ENCODE measurements around the gene S1PR1. TPM values are rescaled to one million over a fixed set of nuclear protein-coding genes. Genes with fewer than 3 reads are reported as not detected.

Gene S1PR1
- polyA plus RNA-seq, 3 donors = 0.36 to 0.64 (median 0.43) TPM

GRCh38 chr1:101290119-101290921 is 53.5 kb downstream of the S1PR1 start:
- Histone ChIP-seq H3K9ac (ENCODE audit: insufficient read depth, low read length, poor library complexity, severe bottlenecking) (no peak overlapping the region), H4K20me1 (ENCODE audit: insufficient read depth, low read length) (no peaks in the 10 kb centered on the region), H3K27ac (ENCODE audit: low read depth in 1 of 2, low read length in 2 of 2) (peak overlapping the region in 1 of 2 donors; percentile 73), H3K27me3 (ENCODE audit: control insufficient read depth in 2 of 2, insufficient read depth in 2 of 2, low read length in 2 of 2) (no peaks in the 10 kb centered on the region), H3K36me3 (replicated peaks in 1 of 2; ENCODE audit: control insufficient read depth in 1 of 2, insufficient read depth in 2 of 2, low read length in 2 of 2) (no peaks in the 10 kb centered on the region), H3K4me2 (replicated peaks; ENCODE audit: extremely low read depth, low read length, poor library complexity, severe bottlenecking) (peak overlapping the region; percentile 59), H2AFZ (ENCODE audit: insufficient read depth, low read depth, low read length, poor library complexity, severe bottlenecking) (peak overlapping the region; percentile 21), H3K4me1 (ENCODE audit: control insufficient read depth in 1 of 2, insufficient read depth in 2 of 2, low read length in 2 of 2) (peaks cover 28 to 36% of the 10 kb centered on the region in 2 donors), H3K79me2 (ENCODE audit: insufficient read depth, low read length) (no peaks in the 10 kb centered on the region), H3K4me3 (replicated peaks in 1 of 3; ENCODE audit: low read depth in 2 of 3, low read length in 3 of 3) (no peak overlapping the region), H3K9me3 (replicated peaks in 1 of 2; ENCODE audit: control insufficient read depth in 1 of 2, insufficient read depth in 1 of 2, low read length in 2 of 2) (no peaks in the 10 kb centered on the region)
- no peak for TF ChIP-seq CTCF (IDR thresholded peaks at IDR 0.05)
- Mint-ChIP-seq H3K4me3 (no peak overlapping the region), H3K36me3 (no peaks in the 10 kb centered on the region), H3K27me3 (ENCODE audit: low read depth in 3 of 3) (peaks cover 0 to 2% (median 0%) of the 10 kb centered on the region in 3 donors), H3K4me1 (peaks cover 34% of the 10 kb centered on the region), H3K27ac (peak overlapping the region in 3 of 7 donors; percentile 23 to 85 (median 54)), H3K9me3 (peaks cover 0 to 1% (median 0%) of the 10 kb centered on the region in 7 donors)
- WGBS (ENCODE audit: insufficient coverage) = 81% methylated on average over 2 of the region's 6 CpGs
- no peak for DNase-seq
- intact Hi-C loops (cut with micrococcal nuclease) = loop anchor here in 1 of 2 donors (5.0 to 10.0 kb wide), 2 partner anchors 256 to 368 kb away; no protein-coding TSS in a partner anchor

Other genes with a start within 250 kb of the S1PR1 start
- gene DPH5, start 211.2 kb upstream of the S1PR1 start, polyA plus RNA-seq = 10 to 100 TPM; 10.3 to 14.3 (median 12.0) TPM